Measurements from ENCODE around the gene ESPL1. TPM values are rescaled to one million over a fixed set of nuclear protein-coding genes. Genes with fewer than 3 reads are reported as not detected.

ESPL1 gene
- total and polyA plus RNA-seq, 2 donors (not counting 3 experiments of a cell fraction or from before 2014, with no cell fraction given) = 16.2 to 42.7 TPM

DNA sequence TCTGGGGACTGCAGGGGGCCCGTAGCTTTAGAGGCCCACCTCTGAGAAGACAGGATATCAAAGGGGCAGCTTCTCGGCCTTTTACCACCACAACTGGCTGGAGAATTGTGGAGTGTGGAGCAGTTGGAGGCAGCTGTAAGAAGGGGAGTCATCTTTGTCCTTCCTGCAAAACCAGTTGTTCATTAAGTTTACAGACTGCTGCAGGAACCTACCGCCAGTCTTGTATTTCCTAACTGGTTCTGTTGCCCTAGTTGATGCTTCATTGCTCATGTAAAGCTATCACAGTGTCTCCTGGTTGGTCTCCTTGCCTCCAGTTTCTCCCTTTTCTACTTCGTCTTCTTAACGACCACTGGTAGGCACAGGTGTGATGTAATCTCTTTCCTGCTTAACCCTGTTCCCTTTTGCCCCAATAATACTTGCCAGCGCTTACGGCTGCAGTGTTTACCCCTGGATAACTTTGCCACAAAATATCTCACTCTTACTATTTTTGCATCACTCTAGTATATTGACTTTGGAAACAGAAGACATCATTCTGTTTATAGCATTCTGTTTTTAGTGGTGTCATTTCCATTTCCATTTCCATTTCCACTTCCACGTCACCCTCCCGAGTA is 11.9 kb downstream of the ESPL1 start:
- Histone ChIP-seq H4K20me1 (replicated peaks; ENCODE audit: control insufficient read depth, extremely low read depth, insufficient read depth, low read length) (no peaks in the 10 kb centered on the region), H3K36me3 (ENCODE audit: control insufficient read depth in 2 of 2, extremely low read depth in 1 of 2, insufficient read depth in 2 of 2, low read length in 2 of 2) (peaks cover 16 to 18% of the 10 kb centered on the region in 2 experiments), H3K9me1 (replicated peaks; ENCODE audit: control insufficient read depth, extremely low read depth, insufficient read depth, low read length) (no peaks in the 10 kb centered on the region), H3K9ac (replicated peaks; ENCODE audit: extremely low read depth, insufficient read depth, low read length) (no peak overlapping the region), H2AFZ (ENCODE audit: low read depth, low read length) (no peak overlapping the region), H3K4me3 (replicated peaks in 1 of 3; ENCODE audit: insufficient read depth in 1 of 3, low read depth in 1 of 3, low read length in 3 of 3) (no peak overlapping the region), H3K4me1 (ENCODE audit: control insufficient read depth, extremely low read depth, insufficient read depth, low read length) (no peaks in the 10 kb centered on the region), H3K4me2 (ENCODE audit: insufficient read depth, low read length) (no peak overlapping the region), H3K27ac (ENCODE audit: insufficient read depth, low read depth, low read length) (no peak overlapping the region), H3K79me2 (ENCODE audit: control insufficient read depth, insufficient read depth, low read length) (no peaks in the 10 kb centered on the region), H3K27me3 (ENCODE audit: control insufficient read depth in 2 of 2, insufficient read depth in 2 of 2, low read length in 2 of 2) (no peaks in the 10 kb centered on the region), H3K9me3 (replicated peaks; ENCODE audit: control insufficient read depth, insufficient read depth, low read length) (no peaks in the 10 kb centered on the region)
- TF ChIP-seq EZH2 (IDR thresholded peaks at IDR 0.05; ENCODE audit: borderline replicate concordance, low read depth, low read length, severe bottlenecking) (no peak), FOS (IDR thresholded peaks at IDR 0.05; ENCODE audit: borderline replicate concordance, insufficient read depth, low read length) (no peak), JUN (IDR thresholded peaks at IDR 0.05; ENCODE audit: borderline replicate concordance, insufficient read depth, insufficient read length, low read depth) (no peak), POLR2A (IDR thresholded peaks at IDR 0.05; ENCODE audit: low read depth, low read length) (no peak), POLR2AphosphoS5 (IDR thresholded peaks at IDR 0.05; ENCODE audit: insufficient read depth, low read depth, low read length) (no peak), MAX (IDR thresholded peaks at IDR 0.05; ENCODE audit: insufficient read depth, insufficient read length) (no peak), MYC (IDR thresholded peaks at IDR 0.05; ENCODE audit: low read depth, low read length) (no peak)
- TF ChIP-seq, protein P1, sequence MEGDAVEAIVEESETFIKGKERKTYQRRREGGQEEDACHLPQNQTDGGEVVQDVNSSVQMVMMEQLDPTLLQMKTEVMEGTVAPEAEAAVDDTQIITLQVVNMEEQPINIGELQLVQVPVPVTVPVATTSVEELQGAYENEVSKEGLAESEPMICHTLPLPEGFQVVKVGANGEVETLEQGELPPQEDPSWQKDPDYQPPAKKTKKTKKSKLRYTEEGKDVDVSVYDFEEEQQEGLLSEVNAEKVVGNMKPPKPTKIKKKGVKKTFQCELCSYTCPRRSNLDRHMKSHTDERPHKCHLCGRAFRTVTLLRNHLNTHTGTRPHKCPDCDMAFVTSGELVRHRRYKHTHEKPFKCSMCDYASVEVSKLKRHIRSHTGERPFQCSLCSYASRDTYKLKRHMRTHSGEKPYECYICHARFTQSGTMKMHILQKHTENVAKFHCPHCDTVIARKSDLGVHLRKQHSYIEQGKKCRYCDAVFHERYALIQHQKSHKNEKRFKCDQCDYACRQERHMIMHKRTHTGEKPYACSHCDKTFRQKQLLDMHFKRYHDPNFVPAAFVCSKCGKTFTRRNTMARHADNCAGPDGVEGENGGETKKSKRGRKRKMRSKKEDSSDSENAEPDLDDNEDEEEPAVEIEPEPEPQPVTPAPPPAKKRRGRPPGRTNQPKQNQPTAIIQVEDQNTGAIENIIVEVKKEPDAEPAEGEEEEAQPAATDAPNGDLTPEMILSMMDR (IDR thresholded peaks at IDR 0.05; ENCODE audit: extremely low read depth in 1 of 2, insufficient read depth in 1 of 2, low read depth in 1 of 2, low read length in 2 of 2) = no peak
- BruUV-seq (replicated peaks) = no TSS peak
- DNase-seq (ENCODE audit: low read depth, low spot score) (no peak), FAIRE-seq (no peak)
- intact Hi-C loops (cut with micrococcal nuclease) = no loop called here
- ChIA-PET POLR2A (no interaction called here), CTCF (interaction anchor here (0.8 to 1.6 kb wide), 3 partner anchors 11 to 66 kb away, joined by 3 to 6 read pairs (median 3); partner anchors contain the start of genes ESPL1 and PFDN5)
- dilution Hi-C loops (cut with MboI; ENCODE audit: extremely low pct_ligation_motif_present, low sequenced_read_pairs) = no loop called here
